ENCODE measurements around the gene CNTN4.

- no peak for TF ChIP-seq CTCF (optimal IDR thresholded peaks at IDR 0.05 in 1 of 3, IDR thresholded peaks at IDR 0.05 in 1 of 3, conservative IDR thresholded peaks at IDR 0.05 in 1 of 3; ENCODE audit: extremely low read depth in 1 of 3, insufficient read depth in 2 of 3, low read length in 3 of 3)
- TF ChIP-seq EZH2 (IDR thresholded peaks at IDR 0.05; ENCODE audit: low read length), result no peak
Observed at GRCh38 chr3:2774481-2775249, 676.0 kb downstream of the CNTN4 start.

Measured in keratinocyte (primary cell).